Progenitor cell of endocrine pancreas (in vitro differentiated cells): ENCODE measurements around the gene FBXO15. TPM values are rescaled to one million over a fixed set of nuclear protein-coding genes. Genes with fewer than 3 reads are reported as not detected.

Source experiments
- DNase-seq: peaks from one replicate; pipeline ENCODE4 v3.0.0; 2021; ENCODE audit warnings: low spot score; ENCODE audit not compliant: unreplicated experiment
- H3K27ac Mint-ChIP-seq: 2 replicates; pipeline ENCODE4 v1.8.0; 2021; ENCODE audit warnings: mild to moderate bottlenecking, moderate library complexity, mixed read lengths
- H3K27me3 Mint-ChIP-seq: 2 replicates; pipeline ENCODE4 v1.8.0; 2021; ENCODE audit warnings: mixed read lengths
- H3K36me3 Mint-ChIP-seq: 2 replicates; pipeline ENCODE4 v1.8.0; 2022; ENCODE audit warnings: mixed read lengths; ENCODE audit not compliant: insufficient read depth
- H3K4me1 Mint-ChIP-seq: 2 replicates; pipeline ENCODE4 v1.8.0; 2021; ENCODE audit warnings: low read depth, mixed read lengths
- H3K4me3 Mint-ChIP-seq: 2 replicates; pipeline ENCODE4 v1.8.0; 2021; ENCODE audit warnings: low read depth, mild to moderate bottlenecking, moderate library complexity, mixed read lengths
- H3K9me3 Mint-ChIP-seq: 2 replicates; pipeline ENCODE4 v1.8.0; 2021; ENCODE audit warnings: low read depth, mixed read lengths
- total RNA-seq: library from RNA; stranded (reverse); gene quantifications from 2 replicates; pipeline ENCODE4 v1.2.1, GENCODE V29; 2021
- TF ChIP-seq, protein P1 (sequence below): fragments of 200-600 bp; sonication (generic); IDR thresholded peaks from one replicate; pipeline ENCODE4 v1.5.0; 2021; ENCODE audit warnings: antibody characterized with exemption, mild to moderate bottlenecking; ENCODE audit not compliant: unreplicated experiment

Gene FBXO15
- total RNA-seq, 1 donor from 2014 or later = 2.7 TPM

DNA sequence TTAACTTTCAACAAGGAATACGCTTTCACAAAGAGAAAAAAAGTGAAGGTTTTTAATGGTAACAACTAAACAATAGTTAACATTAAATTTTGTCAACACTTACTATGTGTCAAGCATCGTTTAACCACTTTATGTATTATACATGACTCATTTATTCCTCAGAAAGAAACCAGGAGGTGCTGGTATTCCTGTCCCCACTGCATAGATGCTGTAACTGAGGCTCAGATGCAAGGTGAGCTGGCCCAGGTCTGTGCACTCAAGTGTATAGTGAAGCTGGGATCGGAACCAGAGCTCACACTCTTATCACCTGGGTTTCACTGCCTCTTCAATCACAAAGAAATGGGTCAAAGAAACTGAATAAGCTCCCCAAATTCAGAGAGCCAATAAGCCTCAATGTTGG lies 16.5 kb downstream of the FBXO15 start:
- TF ChIP-seq, protein P1, sequence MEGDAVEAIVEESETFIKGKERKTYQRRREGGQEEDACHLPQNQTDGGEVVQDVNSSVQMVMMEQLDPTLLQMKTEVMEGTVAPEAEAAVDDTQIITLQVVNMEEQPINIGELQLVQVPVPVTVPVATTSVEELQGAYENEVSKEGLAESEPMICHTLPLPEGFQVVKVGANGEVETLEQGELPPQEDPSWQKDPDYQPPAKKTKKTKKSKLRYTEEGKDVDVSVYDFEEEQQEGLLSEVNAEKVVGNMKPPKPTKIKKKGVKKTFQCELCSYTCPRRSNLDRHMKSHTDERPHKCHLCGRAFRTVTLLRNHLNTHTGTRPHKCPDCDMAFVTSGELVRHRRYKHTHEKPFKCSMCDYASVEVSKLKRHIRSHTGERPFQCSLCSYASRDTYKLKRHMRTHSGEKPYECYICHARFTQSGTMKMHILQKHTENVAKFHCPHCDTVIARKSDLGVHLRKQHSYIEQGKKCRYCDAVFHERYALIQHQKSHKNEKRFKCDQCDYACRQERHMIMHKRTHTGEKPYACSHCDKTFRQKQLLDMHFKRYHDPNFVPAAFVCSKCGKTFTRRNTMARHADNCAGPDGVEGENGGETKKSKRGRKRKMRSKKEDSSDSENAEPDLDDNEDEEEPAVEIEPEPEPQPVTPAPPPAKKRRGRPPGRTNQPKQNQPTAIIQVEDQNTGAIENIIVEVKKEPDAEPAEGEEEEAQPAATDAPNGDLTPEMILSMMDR = no peak
- peaks cover 3% of the 10 kb centered on the region for H3K9me3 Mint-ChIP-seq
- H3K4me1 Mint-ChIP-seq = peaks cover 21% of the 10 kb centered on the region
- peaks cover 7% of the 10 kb centered on the region for H3K27me3 Mint-ChIP-seq
- H3K36me3 Mint-ChIP-seq = peaks cover 4% of the 10 kb centered on the region
- no peak overlapping the region for H3K27ac Mint-ChIP-seq
- no peak overlapping the region for H3K4me3 Mint-ChIP-seq
- no peak for DNase-seq

DNA sequence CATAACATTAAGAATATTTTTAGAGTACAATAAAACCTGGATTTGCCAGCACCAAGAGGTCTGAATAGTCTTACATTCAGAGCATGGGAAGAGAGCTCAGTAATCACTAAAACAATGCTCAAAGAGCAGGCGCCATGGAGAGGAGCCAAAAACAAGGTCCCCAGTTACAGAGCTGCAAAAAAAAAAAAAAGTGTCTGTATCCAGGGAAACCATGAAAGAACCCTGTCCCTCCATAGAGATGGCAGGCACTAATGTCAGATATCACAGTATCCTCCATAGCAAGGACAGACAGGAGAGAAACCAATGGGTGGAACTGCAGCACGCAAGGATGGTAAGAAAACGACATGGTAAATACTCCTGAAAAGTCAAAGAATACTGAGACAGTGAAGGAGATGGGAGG lies 19.5 kb downstream of the FBXO15 start:
- no peak overlapping the region for H3K4me3 Mint-ChIP-seq
- H3K27me3 Mint-ChIP-seq = peaks cover 20% of the 10 kb centered on the region
- no peak for DNase-seq
- TF ChIP-seq, protein P1 = no peak
- H3K9me3 Mint-ChIP-seq = no peaks in the 10 kb centered on the region
- H3K36me3 Mint-ChIP-seq = peaks cover 2% of the 10 kb centered on the region
- H3K4me1 Mint-ChIP-seq = peaks cover 19% of the 10 kb centered on the region
- no peak overlapping the region for H3K27ac Mint-ChIP-seq

DNA sequence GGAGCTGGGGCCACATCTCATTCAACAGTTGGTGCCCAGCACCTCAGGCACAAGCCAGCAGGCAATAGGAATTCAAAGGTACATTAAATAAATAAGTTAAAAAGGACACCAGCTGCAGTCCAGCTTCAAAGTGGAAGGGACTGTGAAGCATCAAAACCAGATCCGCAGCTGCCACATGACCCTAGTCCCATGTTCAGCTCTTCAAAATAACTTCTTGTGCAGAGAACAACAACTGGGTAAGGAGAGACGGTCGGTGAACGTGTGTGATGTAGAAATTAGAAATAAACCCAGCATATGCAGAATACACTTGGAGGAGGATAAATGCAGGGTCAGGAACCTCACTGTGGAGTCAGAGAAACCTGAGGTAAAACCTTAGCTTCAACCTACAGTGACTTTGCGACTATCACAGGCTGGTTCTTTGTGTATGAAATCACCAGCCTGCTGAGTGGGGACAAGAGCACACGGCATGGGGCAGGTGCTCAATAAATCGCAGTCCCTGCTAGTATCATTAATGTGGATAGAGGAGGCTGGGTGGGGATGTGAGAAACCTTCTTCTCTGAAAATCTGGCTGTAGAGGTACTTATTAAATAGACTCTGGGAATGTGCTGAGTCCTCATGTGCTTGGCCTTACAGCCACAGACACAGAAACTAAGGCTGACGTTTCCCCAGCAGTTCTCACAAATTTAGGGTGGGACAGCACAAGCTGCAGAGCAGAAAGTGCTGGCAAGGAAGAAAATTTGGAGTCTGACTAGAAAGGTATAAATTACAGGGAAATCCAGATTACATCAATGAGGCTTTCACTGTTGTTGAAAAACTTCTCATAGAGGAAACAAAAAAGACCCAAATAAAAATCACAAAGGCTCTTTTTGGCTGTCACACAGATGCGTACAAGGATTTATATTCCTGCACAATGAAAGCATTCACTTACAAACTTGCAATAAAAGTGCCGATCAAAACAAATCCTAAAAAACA lies 20.7 kb downstream of the FBXO15 start:
- H3K36me3 Mint-ChIP-seq = no peaks in the 10 kb centered on the region
- peaks cover 7% of the 10 kb centered on the region for H3K4me1 Mint-ChIP-seq
- H3K9me3 Mint-ChIP-seq = no peaks in the 10 kb centered on the region
- no peak overlapping the region for H3K27ac Mint-ChIP-seq
- no peak for DNase-seq
- H3K27me3 Mint-ChIP-seq = peaks cover 20% of the 10 kb centered on the region
- H3K4me3 Mint-ChIP-seq = no peak overlapping the region
- TF ChIP-seq, protein P1 = no peak

DNA sequence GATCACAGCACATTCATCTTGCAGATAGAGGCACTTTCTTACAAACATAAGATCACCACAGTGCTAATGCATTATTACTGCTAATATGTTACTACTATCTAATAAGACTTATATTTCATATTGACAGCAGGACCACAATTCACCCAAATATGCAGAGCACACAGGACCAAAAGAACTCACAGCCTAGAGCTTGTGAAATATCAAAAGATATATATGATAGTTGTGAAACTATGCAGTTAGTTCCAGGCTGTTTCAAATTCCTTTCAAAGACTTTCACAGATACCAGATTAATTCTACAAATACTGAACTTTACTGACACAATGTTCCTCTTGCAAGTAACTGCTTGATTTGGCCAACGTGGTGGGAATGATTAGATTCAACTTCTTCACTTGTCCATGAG lies 23.0 kb downstream of the FBXO15 start:
- peaks cover 24% of the 10 kb centered on the region for H3K27me3 Mint-ChIP-seq
- no peaks in the 10 kb centered on the region for H3K36me3 Mint-ChIP-seq
- TF ChIP-seq, protein P1 = no peak
- no peak overlapping the region for H3K27ac Mint-ChIP-seq
- H3K4me1 Mint-ChIP-seq = no peaks in the 10 kb centered on the region
- no peaks in the 10 kb centered on the region for H3K9me3 Mint-ChIP-seq
- H3K4me3 Mint-ChIP-seq = no peak overlapping the region
- no peak for DNase-seq

DNA sequence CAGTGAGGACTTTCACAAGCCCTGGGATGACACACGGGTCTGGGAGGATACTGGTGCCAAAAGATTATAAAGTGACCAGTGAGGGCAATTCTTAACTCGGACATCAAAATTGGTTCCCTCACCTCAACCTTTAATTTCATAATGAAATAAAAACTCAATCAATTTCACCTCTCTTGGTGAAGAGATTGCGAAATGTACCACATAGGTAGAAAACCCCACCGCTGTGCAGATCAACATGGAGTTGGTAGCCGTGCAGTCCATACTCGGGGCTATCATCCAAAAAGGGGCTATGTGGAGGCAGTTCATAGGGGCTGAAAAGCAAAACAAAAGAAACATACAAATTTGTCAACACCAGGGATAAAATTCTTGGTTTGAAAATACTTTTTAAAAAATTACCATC lies 24.4 kb downstream of the FBXO15 start:
- H3K4me1 Mint-ChIP-seq = no peaks in the 10 kb centered on the region
- no peaks in the 10 kb centered on the region for H3K36me3 Mint-ChIP-seq
- peaks cover 27% of the 10 kb centered on the region for H3K27me3 Mint-ChIP-seq
- no peak overlapping the region for H3K27ac Mint-ChIP-seq
- no peak overlapping the region for H3K4me3 Mint-ChIP-seq
- no peaks in the 10 kb centered on the region for H3K9me3 Mint-ChIP-seq
- TF ChIP-seq, protein P1 = no peak
- no peak for DNase-seq
